Activated naive CD8-positive, alpha-beta T cell treated with anti-CD3 and anti-CD28 coated beads for 36 hours (primary cell): ENCODE measurements around the gene DMD. TPM values are rescaled to one million over a fixed set of nuclear protein-coding genes. Genes with fewer than 3 reads are reported as not detected.

ENCODE experiments used
- DNase-seq: peaks from one replicate; pipeline ENCODE4 v3.0.0; 2021
- H3K27ac Mint-ChIP-seq: one replicate; pipeline ENCODE4 v1.8.0; 2022; ENCODE audit warnings: mild to moderate bottlenecking, moderate library complexity, mixed read lengths
- H3K27me3 Mint-ChIP-seq: one replicate; pipeline ENCODE4 v1.8.0; 2022; ENCODE audit warnings: mild to moderate bottlenecking, mixed read lengths
- H3K36me3 Mint-ChIP-seq: one replicate; pipeline ENCODE4 v1.8.0; 2021; ENCODE audit warnings: mild to moderate bottlenecking, mixed read lengths
- H3K4me1 Mint-ChIP-seq: one replicate; pipeline ENCODE4 v1.8.0; 2021; ENCODE audit warnings: mixed read lengths
- H3K4me3 Mint-ChIP-seq: one replicate; pipeline ENCODE4 v1.8.0; 2022; ENCODE audit warnings: mild to moderate bottlenecking, moderate library complexity, mixed read lengths
- H3K9me3 Mint-ChIP-seq: one replicate; pipeline ENCODE4 v1.8.0; 2022; ENCODE audit warnings: mixed read lengths
- total RNA-seq, 2 experiments: library from RNA; stranded (reverse); gene quantifications; one replicate each; pipeline ENCODE4 v1.2.3, GENCODE V29; 2021

DMD gene
- total RNA-seq, 2 experiments from 2014 or later: 0.08 to 0.46 TPM

DNA sequence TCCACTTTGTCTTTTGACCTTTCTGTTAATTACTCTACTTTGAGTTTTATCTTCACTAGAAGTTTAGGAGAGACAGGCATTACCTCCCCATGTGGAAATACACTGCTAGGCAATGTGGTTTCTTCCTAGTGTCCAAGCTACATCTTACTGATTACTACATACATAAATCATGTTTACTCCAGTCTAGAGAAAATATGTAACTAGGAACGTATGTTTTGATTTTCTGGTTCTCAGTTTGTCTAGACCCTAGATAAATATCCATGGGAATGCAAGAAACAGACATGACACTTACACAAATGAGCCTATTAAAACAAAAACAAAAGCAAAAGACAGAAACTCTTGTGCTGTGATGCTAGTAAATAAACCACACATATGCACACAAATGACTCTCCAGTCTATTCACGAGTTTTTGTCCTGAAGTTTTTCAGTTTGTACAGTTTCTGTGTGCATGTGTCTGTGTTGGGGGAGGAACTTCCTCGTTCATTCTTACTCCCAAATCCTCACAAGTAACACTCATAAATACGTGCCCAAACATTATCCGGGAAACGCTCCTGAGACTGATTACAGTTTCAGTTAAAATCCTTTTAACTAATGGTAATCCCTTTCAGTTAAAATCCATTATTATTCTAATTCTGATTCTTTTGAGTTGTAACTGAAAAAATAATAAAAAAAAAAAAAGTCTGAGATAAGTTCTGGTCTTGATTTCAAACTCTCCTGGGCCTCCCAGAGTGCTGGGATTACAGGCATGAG is 1856.0 kb downstream of the DMD start:
- Mint-ChIP-seq H3K36me3 (no peaks in the 10 kb centered on the region), H3K4me1 (no peaks in the 10 kb centered on the region), H3K27me3 (no peaks in the 10 kb centered on the region), H3K27ac (no peak overlapping the region), H3K4me3 (no peak overlapping the region), H3K9me3 (no peaks in the 10 kb centered on the region)
- DNase-seq: no peak

DNA sequence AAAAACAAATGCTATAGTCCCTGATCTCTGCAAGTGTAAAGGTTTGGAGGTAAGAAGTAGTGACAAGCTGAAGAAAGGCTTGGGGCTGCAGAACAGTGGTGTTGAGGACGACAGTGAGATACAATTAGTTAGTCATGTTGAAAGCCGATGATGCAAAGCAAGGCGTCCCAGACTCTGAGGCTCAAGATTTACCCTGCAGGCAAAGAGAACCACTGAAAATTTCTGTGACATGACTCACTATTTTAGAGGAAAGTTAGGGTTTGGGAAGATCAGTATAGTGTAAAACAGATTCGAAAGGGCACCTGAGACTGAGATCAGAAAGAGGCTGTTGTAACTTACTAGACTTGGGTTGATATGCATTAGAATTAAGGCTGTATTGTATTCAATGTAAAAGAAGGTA is 1858.3 kb downstream of the DMD start:
- H3K9me3 Mint-ChIP-seq: no peaks in the 10 kb centered on the region
- no peaks in the 10 kb centered on the region for H3K36me3 Mint-ChIP-seq

DNA sequence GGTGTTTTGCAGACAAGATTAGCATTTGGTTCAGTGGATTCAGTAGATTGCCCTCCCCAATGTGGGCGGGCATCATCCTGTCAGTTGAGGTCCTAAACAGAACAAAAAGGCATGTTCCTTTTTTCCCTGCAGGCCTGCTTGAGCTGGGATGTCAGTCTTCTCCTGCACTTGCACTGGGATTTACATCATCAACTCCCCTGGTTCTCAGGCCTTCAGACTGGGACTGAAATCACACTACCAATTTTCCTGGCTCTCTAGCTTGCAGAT is 1860.6 kb downstream of the DMD start:
- Mint-ChIP-seq H3K4me3 (no peak overlapping the region), H3K9me3 (no peaks in the 10 kb centered on the region), H3K27ac (no peak overlapping the region), H3K4me1 (no peaks in the 10 kb centered on the region), H3K27me3 (no peaks in the 10 kb centered on the region), H3K36me3 (no peaks in the 10 kb centered on the region)
- no peak for DNase-seq

More for the DNA sequence above, 1858.3 kb downstream of the DMD start:
- Mint-ChIP-seq H3K27me3 (no peaks in the 10 kb centered on the region), H3K27ac (no peak overlapping the region), H3K4me3 (no peak overlapping the region), H3K4me1 (no peaks in the 10 kb centered on the region)
- DNase-seq: no peak

DNA sequence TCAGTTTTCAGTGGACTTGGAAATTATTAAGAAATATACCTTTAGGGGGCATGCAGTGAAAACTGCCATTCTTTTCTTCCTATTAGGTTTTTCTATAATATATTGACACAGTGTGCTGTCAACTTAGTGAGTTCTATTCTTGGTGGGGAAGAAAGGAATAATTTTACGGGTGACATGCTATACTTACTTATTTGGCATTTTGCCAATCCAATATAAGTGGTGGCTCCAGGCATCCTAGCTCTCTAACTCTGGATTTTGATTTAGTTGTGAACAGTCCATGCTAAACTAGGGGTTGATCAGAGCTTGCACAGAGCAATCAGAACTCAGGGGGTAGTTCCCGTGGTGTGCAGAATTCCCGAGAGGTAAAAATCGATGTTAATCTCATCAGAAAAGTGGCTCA is 1861.8 kb downstream of the DMD start:
- no peak for DNase-seq
- Mint-ChIP-seq H3K27me3 (no peaks in the 10 kb centered on the region), H3K4me1 (no peaks in the 10 kb centered on the region), H3K36me3 (no peaks in the 10 kb centered on the region), H3K9me3 (no peaks in the 10 kb centered on the region), H3K27ac (no peak overlapping the region), H3K4me3 (no peak overlapping the region)

DNA sequence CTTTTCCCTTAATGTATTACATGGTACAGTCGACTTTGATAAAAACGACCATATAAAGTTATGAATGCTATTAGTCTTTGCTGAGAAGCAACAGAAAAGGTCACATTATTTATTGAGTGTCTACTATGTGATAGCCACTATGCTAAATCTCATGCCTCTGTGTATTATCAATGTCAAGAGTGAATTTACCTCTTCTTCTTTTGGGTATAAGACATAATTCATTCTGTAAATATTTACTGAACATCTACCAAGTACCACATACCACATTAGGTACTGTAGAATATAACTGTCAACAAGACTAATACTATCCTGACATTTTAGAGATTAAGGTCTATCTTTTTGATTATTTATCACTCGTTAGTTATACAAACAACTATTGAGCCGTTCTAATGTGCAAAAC is 1870.8 kb downstream of the DMD start:
- H3K27ac Mint-ChIP-seq: no peak overlapping the region
- no peak overlapping the region for H3K4me3 Mint-ChIP-seq
- H3K36me3 Mint-ChIP-seq: no peaks in the 10 kb centered on the region
- DNase-seq: no peak
- H3K27me3 Mint-ChIP-seq: no peaks in the 10 kb centered on the region
- H3K9me3 Mint-ChIP-seq: no peaks in the 10 kb centered on the region
- H3K4me1 Mint-ChIP-seq: no peaks in the 10 kb centered on the region

DNA sequence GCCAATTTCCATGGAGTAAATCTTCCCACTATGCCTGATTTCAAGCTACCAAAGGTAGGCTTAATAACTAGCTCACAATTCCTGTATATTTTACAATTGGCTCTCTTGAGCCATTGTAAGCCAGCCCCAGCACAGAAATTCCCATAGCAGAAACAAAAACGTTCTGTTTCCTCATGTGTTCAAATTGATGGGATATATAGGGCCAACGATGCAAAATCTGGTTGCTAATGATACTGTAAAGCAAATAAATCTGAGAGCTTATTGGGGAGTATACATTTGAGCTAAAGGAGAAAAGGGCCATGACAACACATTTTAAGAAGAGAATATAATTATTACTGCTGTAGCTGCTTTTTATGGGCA is 1872.4 kb downstream of the DMD start:
- H3K9me3 Mint-ChIP-seq: no peaks in the 10 kb centered on the region
- no peaks in the 10 kb centered on the region for H3K36me3 Mint-ChIP-seq
- H3K4me1 Mint-ChIP-seq: no peaks in the 10 kb centered on the region
- H3K4me3 Mint-ChIP-seq: no peak overlapping the region
- H3K27me3 Mint-ChIP-seq: no peaks in the 10 kb centered on the region
- H3K27ac Mint-ChIP-seq: no peak overlapping the region
- no peak for DNase-seq

DNA sequence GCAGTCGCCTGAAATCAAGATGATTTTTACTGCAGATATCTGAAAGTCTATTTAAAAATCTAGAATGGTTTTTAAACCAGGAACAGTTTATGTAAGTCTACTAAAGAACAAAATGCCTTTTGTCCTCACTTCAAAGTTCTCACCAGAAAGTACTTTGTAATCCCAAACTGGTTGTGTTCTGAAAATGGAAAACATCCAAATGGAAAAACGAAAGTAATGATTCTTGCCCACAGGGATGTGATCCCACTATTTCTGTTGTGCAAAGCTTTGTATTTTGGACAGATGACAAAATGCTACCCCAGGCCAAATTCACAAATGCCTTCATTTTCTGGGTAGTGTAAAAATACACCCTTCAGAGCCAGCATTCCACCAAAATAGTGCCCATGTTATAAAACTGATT is 1874.0 kb downstream of the DMD start:
- Mint-ChIP-seq H3K4me3 (no peak overlapping the region), H3K36me3 (no peaks in the 10 kb centered on the region), H3K9me3 (no peaks in the 10 kb centered on the region)

DNA sequence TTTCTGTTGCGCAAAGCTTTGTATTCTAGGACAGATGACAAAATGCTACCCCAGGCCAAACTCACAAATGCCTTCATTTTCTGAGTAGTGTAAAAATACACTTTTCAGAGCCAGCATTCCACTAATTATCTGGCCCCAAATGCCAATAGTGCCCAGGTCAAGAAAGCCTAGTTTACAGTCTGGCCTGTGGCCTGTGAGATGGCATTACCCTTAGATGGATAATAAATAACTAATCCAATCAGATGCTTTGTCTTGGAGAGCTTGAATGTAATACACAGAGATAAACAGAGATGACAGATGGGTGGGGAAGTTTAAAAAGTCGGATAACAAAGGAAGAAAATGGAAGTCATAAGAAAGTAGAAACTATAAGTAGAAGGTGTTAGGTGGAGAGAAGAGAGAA is 1874.9 kb downstream of the DMD start:
- H3K27me3 Mint-ChIP-seq: no peaks in the 10 kb centered on the region
- no peaks in the 10 kb centered on the region for H3K4me1 Mint-ChIP-seq
- DNase-seq: no peak
- H3K4me3 Mint-ChIP-seq: no peak overlapping the region
- H3K27ac Mint-ChIP-seq: no peak overlapping the region
- H3K36me3 Mint-ChIP-seq: no peaks in the 10 kb centered on the region
- H3K9me3 Mint-ChIP-seq: no peaks in the 10 kb centered on the region

More for the DNA sequence above, 1874.0 kb downstream of the DMD start:
- no peak overlapping the region for H3K27ac Mint-ChIP-seq
- no peaks in the 10 kb centered on the region for H3K27me3 Mint-ChIP-seq
- H3K4me1 Mint-ChIP-seq: no peaks in the 10 kb centered on the region
- no peak for DNase-seq

DNA sequence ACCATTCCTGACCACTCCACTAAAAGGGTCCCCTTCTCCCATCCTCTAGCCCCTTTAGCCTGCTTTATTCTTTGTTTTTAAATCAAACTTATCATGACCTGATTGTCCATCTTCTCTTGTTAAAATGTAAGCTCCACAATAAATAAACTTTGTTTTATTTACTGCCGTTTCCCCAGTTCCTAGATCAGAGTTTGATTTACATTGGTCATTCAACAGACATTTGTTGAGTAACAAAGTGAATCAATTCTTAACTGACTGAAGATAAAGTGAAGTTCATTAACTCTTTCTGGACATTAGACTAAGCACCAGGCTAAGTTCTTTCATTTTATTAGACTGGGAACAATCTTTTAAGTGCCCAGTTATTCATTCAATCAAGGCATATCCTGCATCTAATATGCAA is 1876.4 kb downstream of the DMD start:
- H3K9me3 Mint-ChIP-seq: no peaks in the 10 kb centered on the region
- H3K4me3 Mint-ChIP-seq: no peak overlapping the region
- no peaks in the 10 kb centered on the region for H3K27me3 Mint-ChIP-seq
- no peaks in the 10 kb centered on the region for H3K36me3 Mint-ChIP-seq
- H3K4me1 Mint-ChIP-seq: no peaks in the 10 kb centered on the region
- H3K27ac Mint-ChIP-seq: no peak overlapping the region
- DNase-seq: no peak

DNA sequence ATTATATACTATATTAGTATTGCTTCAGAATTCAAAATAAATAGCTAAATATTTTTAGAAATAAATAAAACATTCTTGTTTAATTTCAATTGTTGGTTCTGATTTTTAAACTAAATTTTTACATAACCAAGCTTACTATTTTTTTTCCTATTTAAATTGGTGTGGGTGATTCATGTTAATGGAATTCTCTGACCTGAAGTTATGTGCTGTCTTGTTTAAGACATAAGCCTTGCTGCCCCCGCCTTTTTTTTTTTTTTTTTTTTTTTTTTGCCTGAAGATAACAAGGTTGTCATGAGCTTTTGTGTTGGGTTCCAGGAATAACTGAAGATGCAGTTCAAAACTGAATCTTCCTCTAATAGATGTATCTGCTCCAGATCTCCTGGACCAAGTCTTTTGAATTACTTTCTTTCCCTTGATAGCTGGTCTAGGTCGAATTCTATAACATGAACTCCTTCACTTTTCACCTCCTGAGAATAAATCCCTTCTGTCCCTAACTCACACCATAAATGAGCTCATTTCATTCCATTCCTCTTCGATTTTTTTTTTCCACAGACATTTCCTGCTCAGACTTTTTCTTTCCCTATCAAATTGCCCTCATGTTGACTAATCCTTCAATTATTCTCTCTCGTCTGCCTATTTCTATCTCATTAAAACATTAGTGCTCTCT is 1878.1 kb downstream of the DMD start:
- Mint-ChIP-seq H3K27me3 (no peaks in the 10 kb centered on the region), H3K9me3 (no peaks in the 10 kb centered on the region), H3K27ac (no peak overlapping the region), H3K4me3 (no peak overlapping the region), H3K4me1 (no peaks in the 10 kb centered on the region), H3K36me3 (no peaks in the 10 kb centered on the region)
- no peak for DNase-seq

DNA sequence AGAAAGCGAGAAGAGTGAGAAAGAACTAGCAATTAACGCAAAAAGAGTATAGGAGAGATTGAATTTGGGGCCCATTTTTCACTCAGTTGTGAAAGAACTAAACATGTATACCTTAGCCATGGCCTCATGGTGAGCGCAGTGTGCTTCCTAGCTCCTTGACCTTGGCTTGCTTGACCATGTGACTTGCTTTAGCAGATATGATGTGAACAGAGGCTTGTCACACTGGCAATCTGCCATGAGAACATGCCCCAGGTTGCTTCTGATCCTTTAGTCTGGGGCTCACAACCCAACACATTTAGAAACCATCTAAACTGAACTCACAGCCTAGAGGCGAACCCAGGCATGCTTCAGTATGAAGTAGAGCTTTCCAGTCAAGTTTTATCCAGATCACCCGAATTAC is 1879.4 kb downstream of the DMD start:
- Mint-ChIP-seq H3K36me3 (no peaks in the 10 kb centered on the region), H3K9me3 (no peaks in the 10 kb centered on the region)

DNA sequence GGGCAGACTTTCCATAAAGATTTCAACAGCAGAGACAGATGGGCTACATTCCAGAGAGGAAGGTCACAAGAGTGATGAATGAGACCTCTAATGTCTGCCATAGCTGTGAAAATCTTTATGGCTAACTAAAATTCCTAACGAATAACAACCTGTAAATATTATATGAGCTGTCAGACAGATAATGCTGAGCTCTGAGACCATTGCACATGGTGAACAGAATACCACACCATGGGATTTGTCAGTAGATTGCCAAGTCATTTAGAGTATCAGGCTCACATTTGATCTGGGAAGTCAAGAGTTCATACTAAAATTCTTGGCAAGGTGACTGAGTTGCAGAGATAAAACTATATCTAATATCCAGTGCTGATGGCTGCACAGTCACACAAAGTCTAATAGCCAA is 1880.3 kb downstream of the DMD start:
- H3K27me3 Mint-ChIP-seq: no peaks in the 10 kb centered on the region
- no peak overlapping the region for H3K27ac Mint-ChIP-seq
- no peaks in the 10 kb centered on the region for H3K9me3 Mint-ChIP-seq
- no peaks in the 10 kb centered on the region for H3K36me3 Mint-ChIP-seq
- no peaks in the 10 kb centered on the region for H3K4me1 Mint-ChIP-seq
- no peak overlapping the region for H3K4me3 Mint-ChIP-seq
- DNase-seq: no peak

More for the DNA sequence above, 1879.4 kb downstream of the DMD start:
- Mint-ChIP-seq H3K27ac (no peak overlapping the region), H3K27me3 (no peaks in the 10 kb centered on the region), H3K4me3 (no peak overlapping the region), H3K4me1 (no peaks in the 10 kb centered on the region)
- no peak for DNase-seq

DNA sequence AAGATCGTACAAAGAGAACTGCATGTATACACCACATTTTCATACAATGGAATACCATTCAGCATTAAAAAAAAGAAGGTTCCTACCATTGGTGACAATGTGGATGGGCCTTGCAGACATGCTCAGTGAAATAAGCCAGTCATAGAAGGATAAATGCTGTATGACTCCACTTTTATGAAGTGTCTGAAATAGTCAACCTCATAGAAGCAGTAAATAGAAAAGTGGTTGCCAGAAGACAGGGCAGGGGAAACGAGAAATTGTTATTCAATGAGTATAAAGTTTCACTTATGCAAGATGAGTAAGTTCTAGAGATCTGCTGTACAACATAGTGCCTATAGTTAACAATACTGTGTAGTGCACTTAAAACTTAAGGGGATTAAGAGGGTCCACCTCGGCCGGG is 1882.1 kb downstream of the DMD start:
- Mint-ChIP-seq H3K36me3 (no peaks in the 10 kb centered on the region), H3K9me3 (no peaks in the 10 kb centered on the region), H3K27ac (no peak overlapping the region), H3K4me3 (no peak overlapping the region), H3K4me1 (no peaks in the 10 kb centered on the region), H3K27me3 (no peaks in the 10 kb centered on the region)
- no peak for DNase-seq

DNA sequence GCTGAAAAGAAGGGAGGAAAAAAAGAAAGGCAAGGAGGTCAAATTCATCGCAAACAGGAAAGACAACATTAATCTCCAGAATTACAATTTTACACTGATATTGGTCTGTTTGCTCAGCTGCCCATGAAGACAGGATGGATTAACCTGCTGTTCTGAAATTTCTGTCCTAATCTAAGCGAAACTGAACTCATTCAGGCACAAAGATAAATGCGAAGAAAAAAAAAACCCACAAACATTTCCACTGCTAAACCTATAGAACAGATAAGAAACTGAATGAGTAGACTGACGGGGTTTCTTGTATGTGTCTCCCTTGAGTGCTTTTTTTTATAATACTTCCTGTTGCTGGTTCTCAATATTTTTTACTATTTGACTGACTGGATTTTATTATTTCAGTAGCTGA is 1887.7 kb downstream of the DMD start:
- H3K27ac Mint-ChIP-seq: no peak overlapping the region
- H3K27me3 Mint-ChIP-seq: no peaks in the 10 kb centered on the region
- no peaks in the 10 kb centered on the region for H3K9me3 Mint-ChIP-seq
- no peak for DNase-seq
- no peaks in the 10 kb centered on the region for H3K36me3 Mint-ChIP-seq
- H3K4me3 Mint-ChIP-seq: no peak overlapping the region
- no peaks in the 10 kb centered on the region for H3K4me1 Mint-ChIP-seq

DNA sequence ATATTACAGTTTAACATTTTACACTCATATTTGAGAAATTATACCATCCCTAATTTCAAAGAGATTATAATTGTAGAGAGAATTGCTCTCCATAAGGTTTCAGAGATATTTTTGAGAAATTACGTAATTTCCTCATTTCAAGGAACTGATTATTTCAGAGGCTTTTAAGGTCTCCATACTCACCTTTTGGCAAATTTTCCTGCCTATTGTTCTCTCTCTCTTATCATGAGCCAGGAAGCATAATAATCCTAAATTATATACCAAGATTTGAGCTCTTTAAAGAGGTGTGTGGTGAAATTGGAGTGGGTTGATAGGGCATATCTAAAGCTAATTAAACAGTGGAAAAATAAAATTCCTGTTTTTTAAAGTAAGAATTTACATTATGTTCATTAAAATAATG is 1890.6 kb downstream of the DMD start:
- Mint-ChIP-seq H3K36me3 (no peaks in the 10 kb centered on the region), H3K4me1 (no peaks in the 10 kb centered on the region), H3K27ac (no peak overlapping the region), H3K9me3 (no peaks in the 10 kb centered on the region), H3K27me3 (no peaks in the 10 kb centered on the region), H3K4me3 (no peak overlapping the region)
- DNase-seq: no peak

DNA sequence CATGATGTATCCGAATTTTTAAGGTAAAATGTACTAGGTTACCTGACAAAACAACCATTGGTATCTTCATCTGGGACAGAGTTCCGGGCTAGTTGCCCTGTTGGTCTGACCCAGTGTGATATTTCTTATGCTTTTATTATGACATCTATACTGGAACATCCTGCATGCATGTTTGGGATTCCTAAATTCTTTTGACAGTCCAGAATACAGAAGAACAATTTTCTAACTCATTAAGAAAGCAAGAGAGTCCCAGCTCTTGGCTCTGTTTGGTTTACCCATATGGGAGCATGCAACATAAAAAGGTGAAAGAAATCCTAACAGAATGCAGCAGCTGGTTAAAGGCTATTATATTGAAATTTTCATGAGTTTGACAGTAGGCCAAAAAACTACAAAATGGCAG is 1891.8 kb downstream of the DMD start:
- Mint-ChIP-seq H3K9me3 (no peaks in the 10 kb centered on the region), H3K27me3 (no peaks in the 10 kb centered on the region), H3K27ac (no peak overlapping the region), H3K4me1 (no peaks in the 10 kb centered on the region), H3K36me3 (no peaks in the 10 kb centered on the region), H3K4me3 (no peak overlapping the region)
- DNase-seq: no peak
